OCI-LY3 (cell line): Measurements from ENCODE around the gene OR52R1.

Source experiments
- CTCF ChIP-seq: fragments of 200-600, 300-600 bp; sonication (generic); IDR thresholded peaks from 2 replicates; pipeline ENCODE4 v1.5.1; 2014; ENCODE audit warnings: antibody characterized with exemption, low read length, low read depth
- EZH2phosphoT487 ChIP-seq: fragments of 200-600 bp; shearing (Covaris generic); IDR thresholded peaks from 2 replicates; pipeline ENCODE4 v1.6.1; 2018; ENCODE audit warnings: antibody characterized with exemption, mixed run types, low read depth

- TF ChIP-seq CTCF (peak; percentile 54), EZH2phosphoT487 (no peak)
Observed at GRCh38 chr11:4826425-4826824, 22.2 kb upstream of the OR52R1 start.
